GM12801 (cell line): Measurements from ENCODE around the gene RPGRIP1L.

Experiments used
- CTCF ChIP-seq: IDR thresholded peaks from one replicate; pipeline ENCODE4 v1.5.1; 2011; ENCODE audit warnings: control low read depth; ENCODE audit not compliant: insufficient read length; ENCODE audit errors: extremely low read depth

The RPGRIP1L gene

GRCh38 chr16:53651357-53651756 lies 52.3 kb downstream of the RPGRIP1L start:
- TF ChIP-seq CTCF: no peak

GRCh38 chr16:53646506-53646905 lies 57.2 kb downstream of the RPGRIP1L start:
- no peak for TF ChIP-seq CTCF

- no peak for TF ChIP-seq CTCF
Observed at GRCh38 chr16:53643474-53643873, 60.2 kb downstream of the RPGRIP1L start.

- TF ChIP-seq CTCF: no peak
Observed at GRCh38 chr16:53642094-53642493, 61.6 kb downstream of the RPGRIP1L start.

- TF ChIP-seq CTCF: no peak
Observed at GRCh38 chr16:53636978-53637377, 66.7 kb downstream of the RPGRIP1L start.

- no peak for TF ChIP-seq CTCF
Observed at GRCh38 chr16:53632526-53632925, 71.1 kb downstream of the RPGRIP1L start.

- no peak for TF ChIP-seq CTCF
Observed at GRCh38 chr16:53631236-53632025, 72.2 kb downstream of the RPGRIP1L start.
